ENCODE measurements around the gene OR2A42. TPM values are rescaled to one million over a fixed set of nuclear protein-coding genes. Genes with fewer than 3 reads are reported as not detected.
"Not testable (repeated sequence)": the region's sequence is repeated elsewhere in the genome, so short reads cannot be mapped to it uniquely, and the experiment has no call there.

OR2A42 gene
- polyA plus RNA-seq, 1 experiment: not detected

DNA sequence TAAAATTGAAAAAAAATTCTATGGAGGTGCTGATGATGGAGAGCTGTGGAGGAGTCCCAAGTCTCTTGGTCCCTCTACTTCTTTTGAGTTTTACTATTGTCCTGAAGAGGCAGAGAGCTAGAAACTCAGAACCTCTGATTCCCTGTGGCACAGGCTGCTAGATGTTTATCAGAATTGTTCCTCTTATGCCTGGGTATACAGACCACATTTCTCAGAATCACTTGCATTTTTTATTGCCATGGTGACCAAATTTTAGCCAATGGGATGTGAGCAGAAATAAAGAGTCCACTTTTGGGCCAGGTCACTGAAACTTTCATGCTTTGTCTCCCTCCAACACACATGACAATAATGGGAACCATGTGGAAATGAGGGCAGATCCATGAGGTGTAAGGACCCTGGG, 15.7 kb downstream of the OR2A42 start:
- H3K4me3 ChIP-seq (ENCODE audit: low read depth, low read length); CTCF ChIA-PET; H3K27ac ChIP-seq (ENCODE audit: low read depth, low read length); H3K9me3 ChIP-seq (ENCODE audit: control insufficient read depth, insufficient read depth, low read length); POLR2A ChIA-PET; H3K27me3 ChIP-seq (ENCODE audit: control insufficient read depth, insufficient read depth, low read length); DNase-seq (ENCODE audit: low read depth, low spot score): not testable (repeated sequence)

DNA sequence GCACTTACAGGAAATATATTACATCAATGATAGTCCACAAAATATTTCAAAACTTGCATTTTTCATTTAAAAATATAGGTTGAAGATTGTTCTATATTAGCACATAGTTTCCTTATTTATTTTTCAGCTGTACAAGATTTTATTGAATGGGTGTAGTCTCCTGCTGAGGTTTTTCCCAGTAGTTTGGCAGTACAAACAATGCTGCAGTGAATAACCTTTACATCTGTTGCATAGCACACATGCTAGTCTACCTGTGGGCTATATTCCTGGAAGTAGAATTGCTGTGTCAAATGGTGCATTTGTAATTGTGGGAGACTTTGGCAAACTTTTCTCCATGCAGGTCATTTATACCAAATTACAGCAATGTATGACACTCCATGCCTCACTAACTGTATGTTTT, 18.9 kb downstream of the OR2A42 start:
- H3K27me3 ChIP-seq (ENCODE audit: control insufficient read depth, insufficient read depth, low read length); H3K27ac ChIP-seq (ENCODE audit: low read depth, low read length); CTCF ChIA-PET; H3K9me3 ChIP-seq (ENCODE audit: control insufficient read depth, insufficient read depth, low read length); H3K4me3 ChIP-seq (ENCODE audit: low read depth, low read length); DNase-seq (ENCODE audit: low read depth, low spot score); POLR2A ChIA-PET: not testable (repeated sequence)

DNA sequence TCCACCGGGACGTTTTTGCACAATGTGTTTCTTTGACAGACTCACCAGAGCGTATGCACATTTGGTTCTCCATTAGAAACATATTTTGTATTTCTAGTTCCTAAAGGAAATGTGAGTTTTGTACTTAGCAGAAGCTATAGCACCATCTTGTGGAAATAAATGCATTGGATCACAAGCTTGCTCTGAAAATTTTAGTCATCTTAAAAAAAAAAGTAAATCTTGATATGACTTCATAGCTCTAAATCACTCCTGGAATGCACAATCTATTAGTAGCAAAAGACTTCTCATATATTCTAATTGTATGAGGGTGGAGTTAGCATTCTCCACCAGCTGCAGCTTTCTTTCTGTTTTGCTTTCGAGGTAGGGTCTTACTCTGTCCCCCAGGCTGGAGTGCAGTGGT, 20.3 kb downstream of the OR2A42 start:
- H3K27ac ChIP-seq (ENCODE audit: low read depth, low read length); H3K27me3 ChIP-seq (ENCODE audit: control insufficient read depth, insufficient read depth, low read length); POLR2A ChIA-PET; DNase-seq (ENCODE audit: low read depth, low spot score); H3K9me3 ChIP-seq (ENCODE audit: control insufficient read depth, insufficient read depth, low read length); CTCF ChIA-PET; H3K4me3 ChIP-seq (ENCODE audit: low read depth, low read length): not testable (repeated sequence)

DNA sequence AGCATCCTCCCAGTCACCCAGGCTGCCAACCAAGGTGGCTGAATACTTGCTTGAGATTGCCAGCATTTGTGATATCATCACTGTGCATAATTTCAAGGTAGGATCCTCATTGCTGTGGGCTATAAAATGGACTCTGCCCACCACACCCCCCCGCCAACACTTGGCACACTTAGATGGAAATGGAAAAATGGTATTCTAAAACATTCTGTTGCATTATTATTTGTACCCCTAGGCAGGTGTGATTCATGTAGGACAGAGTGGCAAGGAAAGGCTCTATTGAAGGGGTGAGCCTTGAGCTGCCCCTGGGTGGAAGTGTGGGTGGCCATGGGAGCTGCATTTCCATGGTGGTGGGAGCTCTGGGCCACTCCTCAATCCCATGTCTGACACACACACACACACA, 20.8 kb downstream of the OR2A42 start:
- H3K4me3 ChIP-seq (ENCODE audit: low read depth, low read length); H3K27ac ChIP-seq (ENCODE audit: low read depth, low read length); H3K27me3 ChIP-seq (ENCODE audit: control insufficient read depth, insufficient read depth, low read length); DNase-seq (ENCODE audit: low read depth, low spot score); CTCF ChIA-PET; POLR2A ChIA-PET; H3K9me3 ChIP-seq (ENCODE audit: control insufficient read depth, insufficient read depth, low read length): not testable (repeated sequence)

DNA sequence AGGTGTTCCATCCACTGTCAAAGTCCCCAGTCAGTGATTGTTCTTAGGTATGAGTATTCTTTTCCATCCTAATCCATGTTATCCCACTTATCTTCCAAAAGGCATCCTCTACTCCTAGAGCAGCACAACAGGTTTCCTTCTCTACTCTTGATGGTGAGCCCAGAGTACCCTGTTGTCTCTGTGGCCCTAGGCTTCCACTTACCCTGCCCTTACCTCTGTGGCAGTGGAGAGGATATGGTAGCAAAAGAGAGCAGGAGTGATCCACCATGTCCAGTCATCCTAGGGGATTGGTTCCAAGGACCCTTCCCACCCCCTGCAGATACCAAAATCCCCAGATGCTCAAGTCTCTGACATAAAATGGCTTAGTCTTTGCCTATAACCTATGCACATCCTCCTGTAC, 22.2 kb downstream of the OR2A42 start:
- CTCF ChIA-PET; POLR2A ChIA-PET; H3K9me3 ChIP-seq (ENCODE audit: control insufficient read depth, insufficient read depth, low read length): not testable (repeated sequence)

DNA sequence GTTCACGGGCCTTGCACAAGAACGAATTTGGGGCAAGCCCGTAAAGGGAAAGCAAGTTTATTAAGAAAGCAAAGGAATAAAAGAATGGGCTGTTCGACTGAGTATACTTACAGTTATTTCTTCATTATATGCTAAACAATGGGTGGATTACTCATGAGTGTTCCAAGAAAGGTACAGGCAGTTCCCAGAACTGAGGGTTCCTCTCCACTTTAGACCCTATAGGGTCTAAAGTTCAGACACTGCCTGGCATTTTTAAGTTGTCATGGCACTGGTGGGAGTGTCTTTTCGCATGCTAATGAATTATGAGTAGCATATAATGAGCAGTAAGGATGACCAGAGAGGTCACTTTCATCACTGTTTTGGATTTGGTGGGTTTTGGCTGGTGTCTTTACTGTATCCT, 34.1 kb downstream of the OR2A42 start:
- CTCF ChIA-PET; DNase-seq (ENCODE audit: low read depth, low spot score); H3K27ac ChIP-seq (ENCODE audit: low read depth, low read length); H3K4me3 ChIP-seq (ENCODE audit: low read depth, low read length); POLR2A ChIA-PET; H3K27me3 ChIP-seq (ENCODE audit: control insufficient read depth, insufficient read depth, low read length); H3K9me3 ChIP-seq (ENCODE audit: control insufficient read depth, insufficient read depth, low read length): not testable (repeated sequence)

More for the DNA sequence above, 22.2 kb downstream of the OR2A42 start:
- not testable (repeated sequence) for H3K27ac ChIP-seq (ENCODE audit: low read depth, low read length); DNase-seq (ENCODE audit: low read depth, low spot score); H3K27me3 ChIP-seq (ENCODE audit: control insufficient read depth, insufficient read depth, low read length); H3K4me3 ChIP-seq (ENCODE audit: low read depth, low read length)

DNA sequence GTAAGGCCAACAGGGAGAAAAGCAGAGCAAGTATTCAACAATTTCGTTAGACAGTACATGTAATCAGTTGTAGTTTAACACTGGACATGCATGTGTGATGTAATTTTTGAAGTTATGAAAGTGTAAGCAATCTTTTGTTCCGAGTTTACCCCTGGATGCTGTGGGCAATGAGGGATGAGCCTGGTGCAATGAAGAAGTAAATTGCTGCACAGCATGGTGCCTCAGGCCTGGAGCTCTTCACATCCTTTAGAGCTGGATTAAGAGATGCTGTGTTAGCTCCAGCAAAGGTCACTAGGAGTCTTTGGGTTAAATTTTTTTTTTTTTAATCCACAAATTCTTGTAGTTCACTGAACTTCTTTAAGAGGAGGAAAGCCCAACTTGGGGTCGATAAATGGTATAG, 36.3 kb downstream of the OR2A42 start:
- CTCF ChIA-PET; DNase-seq (ENCODE audit: low read depth, low spot score); H3K9me3 ChIP-seq (ENCODE audit: control insufficient read depth, insufficient read depth, low read length); POLR2A ChIA-PET; H3K27me3 ChIP-seq (ENCODE audit: control insufficient read depth, insufficient read depth, low read length); H3K27ac ChIP-seq (ENCODE audit: low read depth, low read length); H3K4me3 ChIP-seq (ENCODE audit: low read depth, low read length): not testable (repeated sequence)

DNA sequence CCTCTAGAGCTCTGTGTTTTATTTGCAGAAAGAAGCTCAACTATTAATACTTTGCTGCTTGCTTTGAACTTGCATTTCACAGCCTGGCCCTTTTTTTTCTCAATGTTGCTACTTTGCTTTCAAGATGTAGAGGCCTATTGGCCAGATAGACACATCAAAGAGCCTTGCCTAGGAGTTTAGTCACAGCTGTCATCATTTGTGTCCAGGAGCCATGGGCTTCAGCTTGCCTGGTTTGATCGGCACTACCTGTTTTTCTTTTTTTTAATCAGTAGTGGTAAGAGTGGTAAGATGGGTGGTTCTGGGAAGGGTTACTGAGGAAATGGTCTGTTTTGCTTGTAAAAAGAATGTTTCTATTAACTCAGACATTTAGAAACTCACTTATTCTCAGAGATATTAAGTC, 37.4 kb downstream of the OR2A42 start:
- H3K27ac ChIP-seq (ENCODE audit: low read depth, low read length); H3K4me3 ChIP-seq (ENCODE audit: low read depth, low read length); H3K9me3 ChIP-seq (ENCODE audit: control insufficient read depth, insufficient read depth, low read length); DNase-seq (ENCODE audit: low read depth, low spot score); CTCF ChIA-PET; POLR2A ChIA-PET; H3K27me3 ChIP-seq (ENCODE audit: control insufficient read depth, insufficient read depth, low read length): not testable (repeated sequence)

DNA sequence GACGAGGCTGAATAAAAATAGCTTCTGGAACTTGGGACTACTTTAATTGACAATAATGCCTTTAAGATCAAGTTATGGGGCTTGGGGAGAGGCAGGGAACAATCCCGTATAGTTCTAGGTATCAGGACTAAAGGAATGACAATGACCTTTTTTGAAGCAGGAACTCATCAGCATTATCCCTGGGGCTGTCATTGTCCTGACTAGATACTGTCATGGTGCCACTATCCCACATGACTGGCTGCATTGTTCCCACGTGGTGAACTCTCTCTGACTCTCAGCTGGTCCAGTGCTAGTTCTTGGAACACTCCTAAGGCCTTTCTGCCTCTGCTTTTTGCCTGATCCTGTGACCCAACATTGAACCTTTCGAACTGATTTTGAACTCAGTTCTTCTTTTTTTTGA, 40.5 kb downstream of the OR2A42 start:
- DNase-seq (ENCODE audit: low read depth, low spot score); POLR2A ChIA-PET; H3K4me3 ChIP-seq (ENCODE audit: low read depth, low read length); H3K9me3 ChIP-seq (ENCODE audit: control insufficient read depth, insufficient read depth, low read length); H3K27me3 ChIP-seq (ENCODE audit: control insufficient read depth, insufficient read depth, low read length); H3K27ac ChIP-seq (ENCODE audit: low read depth, low read length); CTCF ChIA-PET: not testable (repeated sequence)

DNA sequence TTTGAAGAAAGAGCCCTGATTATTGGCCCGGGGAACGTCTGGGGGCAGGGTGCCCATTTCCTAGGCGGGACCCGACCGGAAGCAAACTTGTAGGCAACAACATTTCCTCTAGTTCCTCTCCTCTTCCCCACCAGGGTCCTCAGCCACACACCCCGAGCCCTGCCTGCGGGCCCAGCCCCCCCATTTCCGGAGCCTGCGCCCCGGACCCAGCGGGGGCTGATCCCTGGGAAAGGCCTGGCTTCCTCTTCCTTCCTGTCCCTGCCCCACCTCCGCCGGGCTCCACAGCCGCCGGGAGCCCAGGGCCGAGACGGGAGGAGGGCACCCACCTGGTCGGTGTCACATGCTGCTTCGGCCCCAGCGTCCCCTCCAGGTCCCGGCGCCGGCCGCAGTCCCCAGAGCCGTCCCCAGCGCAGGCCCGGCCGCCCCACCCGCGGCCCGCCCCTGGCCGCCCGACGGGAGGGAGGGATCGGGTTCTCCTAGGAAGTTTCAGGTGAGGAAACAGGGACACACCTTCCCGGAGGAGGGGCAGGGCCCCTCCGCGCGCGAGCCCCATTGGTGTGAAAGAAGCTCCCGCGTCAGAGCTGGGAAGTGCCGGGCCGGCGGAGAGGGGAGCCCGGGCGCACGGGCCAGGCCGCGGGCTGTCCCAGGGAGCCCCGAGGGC, 44.1 kb downstream of the OR2A42 start, which contains the start of gene ARHGEF35:
ARHGEF35 (minus strand) TSS at position 622 of the 661 bp plus-strand sequence. CDS start 7,450 bp downstream, outside the sequence.
- H3K9me3 ChIP-seq (ENCODE audit: control insufficient read depth, insufficient read depth, low read length); POLR2A ChIA-PET; H3K4me3 ChIP-seq (ENCODE audit: low read depth, low read length); CTCF ChIA-PET; DNase-seq (ENCODE audit: low read depth, low spot score); H3K27ac ChIP-seq (ENCODE audit: low read depth, low read length); H3K27me3 ChIP-seq (ENCODE audit: control insufficient read depth, insufficient read depth, low read length): not testable (repeated sequence)

DNA sequence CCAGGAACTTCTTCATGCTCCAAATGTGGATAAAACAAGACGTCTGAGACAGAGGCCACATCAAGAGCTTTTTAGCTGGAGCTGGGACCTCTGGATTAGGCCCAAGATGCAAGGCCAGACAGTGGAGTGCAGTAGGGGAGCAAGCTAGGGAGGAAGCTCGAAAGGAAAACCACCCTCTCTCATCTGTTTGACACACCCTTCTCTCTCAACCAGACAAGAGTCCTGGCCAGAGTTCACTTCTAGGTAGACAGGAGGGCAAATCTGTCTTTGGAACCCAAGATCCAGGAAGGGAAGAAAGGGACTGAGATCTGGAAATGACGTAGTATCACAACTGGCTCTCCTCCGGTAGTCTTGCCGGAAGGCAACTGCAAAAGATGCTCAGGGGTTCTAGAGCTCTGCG, 45.0 kb downstream of the OR2A42 start:
- H3K9me3 ChIP-seq (ENCODE audit: control insufficient read depth, insufficient read depth, low read length); POLR2A ChIA-PET; H3K27me3 ChIP-seq (ENCODE audit: control insufficient read depth, insufficient read depth, low read length); DNase-seq (ENCODE audit: low read depth, low spot score); CTCF ChIA-PET; H3K4me3 ChIP-seq (ENCODE audit: low read depth, low read length); H3K27ac ChIP-seq (ENCODE audit: low read depth, low read length): not testable (repeated sequence)

DNA sequence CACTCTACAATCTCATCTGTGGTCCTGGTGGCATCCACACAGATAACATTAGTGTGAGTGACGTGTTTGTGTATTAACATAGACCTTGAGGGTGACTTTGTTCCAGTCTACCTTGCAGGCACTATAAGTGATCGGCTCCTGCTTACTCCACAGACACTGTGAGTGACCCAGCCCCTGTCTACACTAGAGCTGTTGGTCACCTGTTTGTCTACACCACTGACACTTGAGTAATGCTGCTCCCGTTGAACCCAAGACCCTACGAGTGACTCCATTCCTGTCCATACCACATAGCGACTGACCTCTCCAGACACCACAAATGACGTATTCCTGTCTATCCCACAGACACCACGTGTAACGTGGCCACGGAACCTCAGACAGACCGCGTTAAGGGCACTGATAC, 45.6 kb downstream of the OR2A42 start:
- H3K4me3 ChIP-seq (ENCODE audit: low read depth, low read length); H3K27me3 ChIP-seq (ENCODE audit: control insufficient read depth, insufficient read depth, low read length); CTCF ChIA-PET; DNase-seq (ENCODE audit: low read depth, low spot score); H3K9me3 ChIP-seq (ENCODE audit: control insufficient read depth, insufficient read depth, low read length); H3K27ac ChIP-seq (ENCODE audit: low read depth, low read length); POLR2A ChIA-PET: not testable (repeated sequence)

Data from AG04450 (cell line).